Smooth muscle cell of the brain vasculature (primary cell): Measurements from ENCODE around the gene VPS18.

Experiments used
- DNase-seq: peaks from one replicate; pipeline ENCODE4 v3.0.0-alpha.2; 2012; ENCODE audit warnings: low read depth, low spot score

Gene VPS18

DNA sequence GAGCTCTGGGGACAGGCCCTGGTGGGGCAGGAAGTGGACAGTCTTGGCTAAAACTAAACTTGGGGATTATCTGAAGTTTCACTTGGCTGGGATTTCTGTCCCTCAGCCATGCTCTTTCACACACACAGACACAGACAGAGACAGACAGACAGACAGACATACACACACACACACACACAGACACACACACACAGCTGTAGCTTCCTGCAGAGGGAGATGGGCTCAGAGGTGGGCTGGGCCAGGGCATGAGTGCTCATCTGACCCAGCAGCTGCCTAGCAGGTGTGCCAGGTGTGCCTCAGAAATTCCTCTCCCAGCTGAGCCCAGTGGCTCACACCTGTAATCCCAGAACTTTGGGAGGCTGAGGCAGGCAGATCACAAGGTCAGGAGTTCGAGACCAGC, 23.5 kb upstream of the VPS18 start:
- no peak for DNase-seq

- DNase-seq, result no peak
These were observed 22.3 kb upstream of the VPS18 start for GRCh38 chr15:40871749-40872617.

DNA sequence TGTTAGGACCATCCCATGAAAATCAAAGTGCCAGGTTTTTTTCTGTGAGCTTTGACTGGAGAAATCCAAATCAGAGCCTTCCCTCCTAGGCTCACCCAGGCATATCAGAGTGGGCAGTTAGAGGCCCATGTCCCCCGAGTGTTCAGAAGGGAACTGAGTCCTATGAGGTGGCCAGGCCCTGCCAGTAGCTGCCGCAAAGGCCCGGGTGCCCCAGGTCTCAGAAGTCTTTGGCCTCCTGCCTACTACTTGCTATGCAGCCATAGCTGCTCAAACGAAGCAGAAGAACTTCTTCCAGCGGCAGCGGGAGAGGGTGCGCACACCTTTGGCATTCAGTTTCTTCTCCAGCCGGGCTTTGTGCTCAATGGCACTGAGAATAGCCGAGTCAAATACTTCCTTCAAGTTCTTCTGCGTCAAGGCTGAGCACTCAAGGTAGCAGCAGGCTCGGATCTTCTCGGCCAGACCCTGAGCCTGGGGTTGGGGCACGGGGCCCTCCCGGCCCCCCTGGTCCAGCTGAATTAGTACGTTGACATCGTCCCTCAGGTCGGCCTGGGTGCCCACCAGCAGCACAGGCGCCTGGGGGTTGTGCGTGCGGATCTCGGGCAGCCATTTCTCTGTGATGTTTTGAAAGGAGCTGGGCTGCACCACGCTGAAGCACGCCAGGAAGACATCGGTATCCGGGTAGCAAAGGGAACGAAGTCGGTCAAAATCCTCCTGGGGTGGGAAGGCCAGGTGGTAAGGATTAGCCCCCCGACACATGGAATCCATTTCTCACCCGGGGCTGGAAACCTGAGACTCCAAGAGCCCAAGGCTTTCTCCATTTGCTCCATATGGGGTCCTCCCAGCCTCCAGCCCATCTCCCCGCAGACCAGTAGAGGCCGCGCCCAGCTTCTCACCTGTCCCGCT, 21.2 kb upstream of the VPS18 start:
- DNase-seq, result no peak

DNA sequence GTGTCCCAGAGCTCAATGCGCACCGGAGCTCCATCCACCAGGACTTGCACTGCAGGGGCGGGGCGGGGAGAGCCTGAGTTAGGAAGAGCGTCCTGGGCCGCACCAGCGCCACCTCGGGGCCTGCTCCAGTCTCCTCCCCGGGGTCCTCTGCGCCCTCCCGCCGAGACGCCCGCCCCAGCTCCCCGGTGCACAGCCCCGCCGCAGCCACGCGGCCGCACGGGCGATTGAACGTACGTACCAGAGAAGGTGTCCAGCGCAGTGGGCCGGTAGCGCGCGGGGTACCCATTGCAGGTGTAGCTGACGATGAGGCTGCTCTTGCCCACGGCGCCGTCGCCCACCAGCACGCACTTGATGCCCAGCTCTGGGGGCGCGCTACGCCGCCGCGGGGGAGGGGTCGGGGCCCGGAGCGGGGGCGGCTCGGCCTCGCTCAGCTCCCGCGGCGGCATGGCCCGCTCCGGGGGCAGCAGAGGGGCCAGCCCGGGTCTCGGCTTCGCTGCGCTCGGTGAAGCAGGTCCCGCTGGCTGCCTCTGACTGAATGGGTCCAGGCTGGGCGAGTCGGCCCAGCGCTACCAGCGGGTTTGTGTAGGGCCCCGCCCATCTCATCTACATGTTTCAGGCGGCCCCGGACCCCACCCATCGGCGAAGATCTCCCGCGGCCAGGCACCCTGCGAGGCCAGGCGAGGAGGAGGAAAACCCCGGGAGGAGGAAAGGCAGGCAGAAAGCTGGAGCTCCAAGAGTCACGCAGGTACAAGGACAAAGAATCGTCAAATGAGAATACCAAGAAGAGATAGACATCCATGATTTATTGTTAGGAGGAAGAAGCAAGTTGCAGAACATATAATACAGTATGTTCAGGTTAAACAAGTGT, 20.3 kb upstream of the VPS18 start, which contains the start of gene RHOV:
TSS of gene RHOV (minus strand) at position 541 of the 868 bp plus-strand sequence. CDS start at position 446, 95 bp downstream.
- no peak for DNase-seq

DNA sequence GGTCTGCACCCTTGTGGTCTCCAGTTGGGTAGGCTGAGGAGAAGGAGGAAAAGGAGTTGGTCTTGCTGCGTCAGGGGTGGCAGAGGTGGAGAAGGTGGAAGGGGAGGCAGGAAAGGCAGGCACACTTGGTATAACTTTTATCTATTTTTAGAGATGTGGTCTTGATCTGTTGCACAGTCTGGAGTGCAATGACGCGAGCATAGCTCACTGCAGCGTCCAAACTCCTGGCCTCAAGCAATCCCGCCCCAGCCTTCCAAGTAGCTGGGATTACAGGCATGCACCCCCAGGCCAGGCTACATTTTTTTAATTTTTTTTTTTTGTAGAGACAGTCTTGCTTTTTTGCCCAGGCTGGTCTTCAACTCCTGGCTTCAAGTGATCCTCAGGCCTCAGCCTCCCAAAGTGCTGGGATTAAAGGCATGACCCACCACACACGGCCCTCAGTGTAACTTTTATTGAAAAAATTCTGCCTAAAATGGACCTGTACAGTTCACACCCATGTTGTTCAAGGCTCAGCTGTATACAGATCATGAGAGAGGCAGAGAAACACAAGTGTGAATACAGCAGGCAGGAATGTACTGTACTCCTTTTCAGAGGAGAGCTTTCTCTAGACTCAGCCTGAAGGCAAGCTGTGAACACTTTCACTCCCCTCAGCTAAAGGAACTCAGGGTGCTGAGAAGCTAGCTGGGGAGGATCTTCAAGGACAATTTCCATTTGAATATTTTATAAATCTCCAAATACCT, 18.1 kb upstream of the VPS18 start:
- no peak for DNase-seq

DNA sequence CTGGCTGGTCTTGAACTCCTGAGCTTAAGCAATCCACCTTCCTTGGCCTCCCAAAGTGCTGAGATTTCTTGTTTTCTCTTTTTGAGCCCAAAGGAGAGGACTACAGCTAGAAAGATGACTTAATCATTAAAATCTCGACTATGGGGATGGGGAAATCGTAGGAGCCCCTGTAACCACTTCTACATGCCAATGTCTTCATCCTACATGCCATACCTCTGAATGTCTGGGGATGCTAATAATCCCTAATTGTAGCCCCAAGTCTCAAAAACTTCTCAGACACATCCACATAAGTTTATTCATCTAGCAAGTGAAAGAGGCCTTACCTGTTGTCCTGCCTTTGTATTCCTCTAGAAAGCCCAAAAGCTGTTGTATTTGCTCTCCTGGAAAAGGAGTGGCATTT, 16.6 kb upstream of the VPS18 start:
- DNase-seq, result no peak

GRCh38 chr15:40878785-40879184, 15.5 kb upstream of the VPS18 start:
- DNase-seq, result no peak

- DNase-seq, result no peak
These were observed 14.6 kb upstream of the VPS18 start for GRCh38 chr15:40879609-40880008.

DNA sequence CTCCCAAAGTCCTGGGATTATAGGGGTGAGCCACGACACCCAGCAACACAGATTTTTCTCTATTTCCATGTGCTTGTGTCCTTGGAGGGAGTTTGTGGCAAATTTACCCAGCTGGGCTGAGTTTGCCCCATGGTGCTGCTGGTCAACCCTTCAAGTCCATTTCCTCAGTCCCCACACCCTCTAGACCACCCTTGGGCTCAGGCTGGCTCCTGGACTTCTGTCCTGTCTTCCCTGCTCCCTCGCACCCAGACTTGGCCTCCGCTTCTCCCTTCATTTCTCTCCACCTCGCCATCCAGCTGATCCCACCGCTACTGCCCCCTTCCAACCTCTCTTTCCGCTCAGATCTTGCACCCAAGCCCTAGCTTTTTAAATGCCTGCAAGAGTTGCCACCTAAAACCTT, 12.9 kb upstream of the VPS18 start:
- no peak for DNase-seq

DNA sequence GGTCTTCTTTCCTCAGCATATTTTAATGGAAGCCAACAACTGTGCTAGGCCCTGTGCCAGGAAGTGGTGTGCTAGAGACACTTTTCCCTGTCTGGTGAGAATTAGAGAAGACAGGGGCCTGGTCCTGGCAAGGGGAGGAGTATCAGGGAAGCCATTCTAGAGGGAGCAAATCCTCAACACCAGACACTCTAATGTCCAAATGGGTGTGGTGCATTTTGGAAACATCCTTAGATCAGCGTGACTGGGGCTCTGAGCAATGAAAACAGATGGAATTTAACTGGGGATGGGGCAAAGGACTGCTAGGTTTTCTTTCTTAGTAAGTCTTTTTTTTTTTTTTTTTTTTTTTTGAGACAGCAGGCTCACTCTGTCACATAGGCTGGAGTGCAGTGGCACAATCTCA, 7.7 kb upstream of the VPS18 start:
- no peak for DNase-seq

DNA sequence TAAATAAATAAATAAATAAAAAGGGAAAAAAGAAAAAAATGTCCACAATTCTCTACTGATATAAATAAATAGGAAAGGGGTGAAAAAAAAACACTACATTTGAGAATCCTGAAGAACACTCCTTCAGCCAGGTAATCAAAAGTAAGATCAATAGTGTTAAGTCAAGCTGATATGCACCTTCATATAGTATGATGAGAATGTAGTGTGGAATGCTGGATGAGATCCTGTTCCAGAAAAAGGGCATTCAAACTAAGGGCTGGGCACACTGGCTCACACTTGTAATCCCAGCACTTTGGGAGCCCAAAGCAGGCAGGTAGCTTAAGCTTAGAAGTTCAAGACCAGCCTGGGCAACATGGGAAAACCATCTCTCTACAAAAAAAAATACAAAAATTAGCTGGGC, 5.1 kb upstream of the VPS18 start:
- no peak for DNase-seq

DNA sequence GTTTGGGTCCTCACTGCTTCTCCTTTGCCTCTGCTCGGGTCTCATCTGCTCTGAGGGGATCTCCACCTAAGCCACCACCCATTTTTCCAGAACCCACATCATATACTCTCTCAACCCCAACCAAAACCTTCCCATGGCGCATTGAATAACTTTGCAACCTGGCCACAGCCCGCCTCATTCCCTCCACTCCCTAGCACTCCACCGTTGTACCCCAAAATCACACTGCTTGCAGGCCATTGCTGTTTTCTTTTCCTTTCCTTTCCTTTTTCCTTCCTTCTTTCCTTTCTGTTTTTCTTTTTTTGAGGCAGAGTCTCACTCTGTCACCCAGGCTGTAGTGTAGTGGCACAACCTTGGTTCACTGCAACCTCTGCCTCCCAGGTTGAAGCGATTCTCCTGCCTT, 3.1 kb upstream of the VPS18 start:
- no peak for DNase-seq

GRCh38 chr15:40891810-40892446, 2.3 kb upstream of the VPS18 start:
- no peak for DNase-seq

DNA sequence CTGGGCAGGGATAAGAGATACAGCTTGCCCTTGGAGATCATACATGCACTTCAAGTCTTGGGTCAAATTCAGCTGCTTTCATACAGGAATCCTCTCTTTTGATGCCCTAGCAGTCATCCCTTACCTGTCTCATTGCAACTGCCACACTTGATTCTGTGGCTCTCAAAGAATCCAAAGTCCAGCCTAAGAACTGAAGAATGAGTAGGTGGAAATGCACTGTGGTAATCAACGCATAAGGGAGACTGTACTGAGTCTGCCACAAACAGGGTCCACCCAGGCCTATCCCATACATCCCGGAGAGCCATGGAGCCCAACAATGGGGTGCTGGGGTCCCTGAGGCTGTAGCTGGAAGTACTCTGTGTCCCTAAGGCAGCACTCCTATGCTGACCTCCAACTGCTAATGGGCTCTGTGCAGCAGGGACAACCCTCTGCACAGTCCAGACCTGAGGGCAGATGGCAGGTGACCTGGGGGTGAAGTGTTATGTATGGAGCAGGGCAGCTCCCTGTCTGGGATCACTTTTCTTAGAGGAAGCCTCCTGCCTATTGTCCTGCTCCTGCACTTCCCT, 1.7 kb upstream of the VPS18 start:
- no peak for DNase-seq

DNA sequence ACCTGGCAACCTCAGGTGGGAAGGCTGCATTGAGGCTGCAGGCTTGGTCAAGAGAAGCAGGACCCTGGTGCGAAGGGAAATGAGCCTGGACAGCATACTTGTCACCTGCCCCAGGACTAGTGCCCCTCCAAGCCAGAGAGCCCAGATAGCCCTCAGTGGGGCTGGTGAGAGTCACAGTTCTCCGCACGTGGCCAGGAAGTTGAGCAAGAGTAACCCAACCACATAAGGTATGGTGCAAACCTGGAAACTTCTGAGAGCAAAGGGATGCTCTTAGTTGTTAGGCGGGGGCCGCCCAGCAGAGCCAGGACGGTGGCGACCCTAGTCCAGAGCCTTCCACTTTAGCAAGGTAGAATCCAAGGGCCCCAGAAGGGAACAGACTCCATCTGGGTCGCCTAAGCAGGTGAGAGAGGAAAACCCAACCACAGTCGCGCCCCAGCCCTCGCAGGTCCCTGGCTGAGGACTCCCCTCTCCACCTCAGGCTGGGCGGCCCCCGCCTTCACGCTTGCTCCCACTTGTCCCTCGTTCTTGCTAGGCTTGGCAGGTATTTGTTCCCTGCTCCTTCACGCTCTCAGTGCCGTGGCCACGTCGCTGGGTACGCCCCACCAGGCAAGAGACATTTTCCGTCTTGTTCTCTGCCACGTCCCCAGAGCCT, 1.1 kb upstream of the VPS18 start:
- DNase-seq, result no peak

- no peak for DNase-seq
These were observed 615 bp downstream of the VPS18 start for GRCh38 chr15:40894681-40895448.

DNA sequence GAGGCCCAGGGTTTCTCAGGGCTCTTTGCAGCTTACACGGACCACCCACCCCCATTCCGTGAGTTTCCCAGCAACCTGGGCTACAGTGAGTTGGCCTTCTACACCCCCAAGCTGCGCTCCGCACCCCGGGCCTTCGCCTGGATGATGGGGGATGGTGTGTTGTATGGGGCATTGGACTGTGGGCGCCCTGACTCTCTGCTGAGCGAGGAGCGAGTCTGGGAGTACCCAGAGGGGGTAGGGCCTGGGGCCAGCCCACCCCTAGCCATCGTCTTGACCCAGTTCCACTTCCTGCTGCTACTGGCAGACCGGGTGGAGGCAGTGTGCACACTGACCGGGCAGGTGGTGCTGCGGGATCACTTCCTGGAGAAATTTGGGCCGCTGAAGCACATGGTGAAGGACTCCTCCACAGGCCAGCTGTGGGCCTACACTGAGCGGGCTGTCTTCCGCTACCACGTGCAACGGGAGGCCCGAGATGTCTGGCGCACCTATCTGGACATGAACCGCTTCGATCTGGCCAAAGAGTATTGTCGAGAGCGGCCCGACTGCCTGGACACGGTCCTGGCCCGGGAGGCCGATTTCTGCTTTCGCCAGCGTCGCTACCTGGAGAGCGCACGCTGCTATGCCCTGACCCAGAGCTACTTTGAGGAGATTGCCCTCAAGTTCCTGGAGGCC, 5.4 kb downstream of the VPS18 start:
- no peak for DNase-seq
